Measurements from ENCODE around the gene SH3BGRL2.

DNA sequence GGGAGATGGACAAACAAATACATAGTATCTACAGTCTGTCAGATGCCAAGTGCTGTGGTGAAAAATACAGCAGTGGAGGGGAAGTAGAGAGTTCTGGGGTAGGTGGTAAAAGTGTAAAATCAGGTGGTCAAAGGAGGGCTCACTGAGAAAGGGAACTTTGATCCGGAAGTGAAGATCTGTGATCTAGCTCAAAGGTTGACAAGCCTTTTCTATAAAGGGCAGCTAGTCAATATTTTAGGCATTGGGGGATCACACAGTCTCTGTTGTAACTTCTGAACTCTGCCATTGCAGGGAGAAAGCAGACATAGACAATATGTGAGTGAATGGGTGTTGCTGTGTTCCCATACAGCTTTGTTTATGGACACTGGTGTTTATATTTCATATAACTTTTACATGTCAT lies 38.6 kb downstream of the SH3BGRL2 start:
- TF ChIP-seq POLR2AphosphoS5 (IDR thresholded peaks at IDR 0.05; ENCODE audit: low read depth, low read length): no peak
- TF ChIP-seq POLR2A (IDR thresholded peaks at IDR 0.05; ENCODE audit: borderline replicate concordance, extremely low read depth, insufficient read depth, insufficient read length): no peak
- TF ChIP-seq, protein P1, sequence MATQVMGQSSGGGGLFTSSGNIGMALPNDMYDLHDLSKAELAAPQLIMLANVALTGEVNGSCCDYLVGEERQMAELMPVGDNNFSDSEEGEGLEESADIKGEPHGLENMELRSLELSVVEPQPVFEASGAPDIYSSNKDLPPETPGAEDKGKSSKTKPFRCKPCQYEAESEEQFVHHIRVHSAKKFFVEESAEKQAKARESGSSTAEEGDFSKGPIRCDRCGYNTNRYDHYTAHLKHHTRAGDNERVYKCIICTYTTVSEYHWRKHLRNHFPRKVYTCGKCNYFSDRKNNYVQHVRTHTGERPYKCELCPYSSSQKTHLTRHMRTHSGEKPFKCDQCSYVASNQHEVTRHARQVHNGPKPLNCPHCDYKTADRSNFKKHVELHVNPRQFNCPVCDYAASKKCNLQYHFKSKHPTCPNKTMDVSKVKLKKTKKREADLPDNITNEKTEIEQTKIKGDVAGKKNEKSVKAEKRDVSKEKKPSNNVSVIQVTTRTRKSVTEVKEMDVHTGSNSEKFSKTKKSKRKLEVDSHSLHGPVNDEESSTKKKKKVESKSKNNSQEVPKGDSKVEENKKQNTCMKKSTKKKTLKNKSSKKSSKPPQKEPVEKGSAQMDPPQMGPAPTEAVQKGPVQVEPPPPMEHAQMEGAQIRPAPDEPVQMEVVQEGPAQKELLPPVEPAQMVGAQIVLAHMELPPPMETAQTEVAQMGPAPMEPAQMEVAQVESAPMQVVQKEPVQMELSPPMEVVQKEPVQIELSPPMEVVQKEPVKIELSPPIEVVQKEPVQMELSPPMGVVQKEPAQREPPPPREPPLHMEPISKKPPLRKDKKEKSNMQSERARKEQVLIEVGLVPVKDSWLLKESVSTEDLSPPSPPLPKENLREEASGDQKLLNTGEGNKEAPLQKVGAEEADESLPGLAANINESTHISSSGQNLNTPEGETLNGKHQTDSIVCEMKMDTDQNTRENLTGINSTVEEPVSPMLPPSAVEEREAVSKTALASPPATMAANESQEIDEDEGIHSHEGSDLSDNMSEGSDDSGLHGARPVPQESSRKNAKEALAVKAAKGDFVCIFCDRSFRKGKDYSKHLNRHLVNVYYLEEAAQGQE (IDR thresholded peaks at IDR 0.05; ENCODE audit: low read depth): no peak
- TF ChIP-seq, protein P2, sequence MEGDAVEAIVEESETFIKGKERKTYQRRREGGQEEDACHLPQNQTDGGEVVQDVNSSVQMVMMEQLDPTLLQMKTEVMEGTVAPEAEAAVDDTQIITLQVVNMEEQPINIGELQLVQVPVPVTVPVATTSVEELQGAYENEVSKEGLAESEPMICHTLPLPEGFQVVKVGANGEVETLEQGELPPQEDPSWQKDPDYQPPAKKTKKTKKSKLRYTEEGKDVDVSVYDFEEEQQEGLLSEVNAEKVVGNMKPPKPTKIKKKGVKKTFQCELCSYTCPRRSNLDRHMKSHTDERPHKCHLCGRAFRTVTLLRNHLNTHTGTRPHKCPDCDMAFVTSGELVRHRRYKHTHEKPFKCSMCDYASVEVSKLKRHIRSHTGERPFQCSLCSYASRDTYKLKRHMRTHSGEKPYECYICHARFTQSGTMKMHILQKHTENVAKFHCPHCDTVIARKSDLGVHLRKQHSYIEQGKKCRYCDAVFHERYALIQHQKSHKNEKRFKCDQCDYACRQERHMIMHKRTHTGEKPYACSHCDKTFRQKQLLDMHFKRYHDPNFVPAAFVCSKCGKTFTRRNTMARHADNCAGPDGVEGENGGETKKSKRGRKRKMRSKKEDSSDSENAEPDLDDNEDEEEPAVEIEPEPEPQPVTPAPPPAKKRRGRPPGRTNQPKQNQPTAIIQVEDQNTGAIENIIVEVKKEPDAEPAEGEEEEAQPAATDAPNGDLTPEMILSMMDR (IDR thresholded peaks at IDR 0.05 in 2 of 3, conservative IDR thresholded peaks at IDR 0.05 in 1 of 3; ENCODE audit: borderline replicate concordance in 1 of 3, insufficient read depth in 1 of 3, low read depth in 2 of 3, low read length in 2 of 3): no peak
- no peak for TF ChIP-seq EZH2 (IDR thresholded peaks at IDR 0.05)
- no peak for TF ChIP-seq EGR1 (IDR thresholded peaks at IDR 0.05; ENCODE audit: low read depth)
- TF ChIP-seq, protein P3, sequence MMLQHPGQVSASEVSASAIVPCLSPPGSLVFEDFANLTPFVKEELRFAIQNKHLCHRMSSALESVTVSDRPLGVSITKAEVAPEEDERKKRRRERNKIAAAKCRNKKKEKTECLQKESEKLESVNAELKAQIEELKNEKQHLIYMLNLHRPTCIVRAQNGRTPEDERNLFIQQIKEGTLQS (IDR thresholded peaks at IDR 0.05): no peak
- TF ChIP-seq FOSL1 (IDR thresholded peaks at IDR 0.05; ENCODE audit: low read depth): no peak

All from HCT116 (cell line).